SIG-M5 treated with dmso at 0.1 percent for 504 hours (cell line): ENCODE data around the gene TGFBI.

ENCODE experiments used
- DNase-seq: peaks from one replicate; lab custom pipeline; 2025; ENCODE audit not compliant: unreplicated experiment; lab: John Stamatoyannopoulos, UW

The TGFBI gene

GRCh38 chr5:136001466-136001981 lies 27.3 kb upstream of the TGFBI start:
- peak; percentile 92 for DNase-seq

- DNase-seq = no peak
These were observed 24.4 kb upstream of the TGFBI start for GRCh38 chr5:136004436-136004835.

- no peak for DNase-seq
These were observed 23.3 kb upstream of the TGFBI start for GRCh38 chr5:136005476-136005875.

GRCh38 chr5:136006164-136006563 lies 22.6 kb upstream of the TGFBI start:
- DNase-seq = no peak

- DNase-seq = no peak
These were observed 22.0 kb upstream of the TGFBI start for GRCh38 chr5:136006761-136007251.

GRCh38 chr5:136007271-136007670 lies 21.5 kb upstream of the TGFBI start:
- DNase-seq = no peak

GRCh38 chr5:136011414-136012001 lies 17.3 kb upstream of the TGFBI start:
- no peak for DNase-seq

- peak; percentile 87 for DNase-seq
These were observed 16.6 kb upstream of the TGFBI start for GRCh38 chr5:136012041-136012804.

- no peak for DNase-seq
These were observed 15.2 kb upstream of the TGFBI start for GRCh38 chr5:136013559-136013958.

GRCh38 chr5:136014049-136015002 lies 14.5 kb upstream of the TGFBI start:
- no peak for DNase-seq

GRCh38 chr5:136015003-136015375 lies 13.8 kb upstream of the TGFBI start:
- DNase-seq = no peak

- no peak for DNase-seq
These were observed 12.7 kb upstream of the TGFBI start for GRCh38 chr5:136015966-136016650.

- no peak for DNase-seq
These were observed 11.8 kb upstream of the TGFBI start for GRCh38 chr5:136016945-136017530.

- DNase-seq = no peak
These were observed 9.7 kb upstream of the TGFBI start for GRCh38 chr5:136018814-136019783.

GRCh38 chr5:136020001-136020382 lies 8.8 kb upstream of the TGFBI start:
- no peak for DNase-seq

- DNase-seq = peak; percentile 67
These were observed 8.3 kb upstream of the TGFBI start for GRCh38 chr5:136020383-136021015.

- no peak for DNase-seq
These were observed 7.8 kb upstream of the TGFBI start for GRCh38 chr5:136021016-136021405.

- no peak for DNase-seq
These were observed 5.8 kb upstream of the TGFBI start for GRCh38 chr5:136022965-136023364.
